HepG2 (cell line): Measurements from ENCODE around the gene MED23. TPM values are rescaled to one million over a fixed set of nuclear protein-coding genes. Genes with fewer than 3 reads are reported as not detected.

ENCODE experiments used
- GTF2F1 ChIP-seq: fragments of 150-350 bp; IDR thresholded peaks from 2 replicates; pipeline ENCODE4 v1.6.1; 2014; ENCODE audit warnings: low read length
- HOXA5 ChIP-seq: sonication (generic); formaldehyde crosslinking; IDR thresholded peaks from 2 replicates; pipeline ENCODE4 v1.4.0; 2020; ENCODE audit warnings: missing genetic modification reagents
- KLF15 ChIP-seq: sonication (generic); formaldehyde crosslinking; IDR thresholded peaks from 2 replicates; pipeline ENCODE4 v1.8.1; 2023; ENCODE audit warnings: borderline replicate concordance, mild to moderate bottlenecking, inconsistent platforms, missing genetic modification reagents, mixed read lengths
- MLLT10 ChIP-seq: sonication (generic); formaldehyde crosslinking; IDR thresholded peaks from 2 replicates; pipeline ENCODE4 v1.4.0; 2020; ENCODE audit warnings: missing genetic modification reagents
- NFIC ChIP-seq: IDR thresholded peaks from 2 replicates; pipeline ENCODE4 v1.6.1; 2012; ENCODE audit warnings: mild to moderate bottlenecking, low read length, inconsistent platforms
- PCBP1 ChIP-seq: fragments of 200-400 bp; formaldehyde crosslinking; IDR thresholded peaks from 2 replicates; pipeline ENCODE4 v1.6.1; 2017; ENCODE audit warnings: mild to moderate bottlenecking, low read depth, low read length, borderline replicate concordance
- PHF21A ChIP-seq: sonication (generic); formaldehyde crosslinking; IDR thresholded peaks from 2 replicates; pipeline ENCODE4 v1.5.0; 2020; ENCODE audit warnings: mild to moderate bottlenecking, missing genetic modification reagents
- SMC3 ChIP-seq: IDR thresholded peaks from 2 replicates; pipeline ENCODE4 v1.6.1; 2011; ENCODE audit warnings: low read length, improper control_type of control experiment
- SNAPC2 ChIP-seq: sonication (generic); formaldehyde crosslinking; IDR thresholded peaks from 2 replicates; pipeline ENCODE4 v1.8.1; 2022; ENCODE audit warnings: mild to moderate bottlenecking, missing genetic modification reagents
- ZNF121 ChIP-seq: sonication (generic); formaldehyde crosslinking; IDR thresholded peaks from 2 replicates; pipeline ENCODE4 v1.5.0; 2020; ENCODE audit warnings: mild to moderate bottlenecking, missing genetic modification reagents
- ZNF160 ChIP-seq: sonication (generic); formaldehyde crosslinking; IDR thresholded peaks from 2 replicates; pipeline ENCODE4 v1.8.0; 2022; ENCODE audit warnings: mild to moderate bottlenecking, inconsistent platforms, missing genetic modification reagents
- ZNF232 ChIP-seq: sonication (generic); formaldehyde crosslinking; IDR thresholded peaks from 2 replicates; pipeline ENCODE4 v1.4.0; 2020; ENCODE audit warnings: missing genetic modification reagents, borderline replicate concordance
- ZNF382 ChIP-seq: sonication (generic); formaldehyde crosslinking; IDR thresholded peaks from 2 replicates; pipeline ENCODE4 v1.5.0; 2020; ENCODE audit warnings: missing genetic modification reagents, mild to moderate bottlenecking, borderline replicate concordance
- ZNF547 ChIP-seq: sonication (generic); formaldehyde crosslinking; IDR thresholded peaks from 2 replicates; pipeline ENCODE4 v1.5.1; 2020; ENCODE audit warnings: mild to moderate bottlenecking, missing genetic modification reagents
- ZSCAN25 ChIP-seq: sonication (generic); formaldehyde crosslinking; IDR thresholded peaks from 2 replicates; pipeline ENCODE4 v1.8.0; 2022; ENCODE audit warnings: mild to moderate bottlenecking, missing genetic modification reagents
- polyA plus RNA-seq, 8 experiments: library from polyadenylated mRNA; depleted of rRNA in 3 of 8; stranded (reverse) in 7 of 8; unstranded in 1 of 8; fragments of >200 nt; fragmentation: Illumina TruSeq in 4 of 8; extraction: Trizol in 4 of 8; gene quantifications; 2 replicates each; pipeline versions ENCODE4 v1.2.1 to v1.2.3, GENCODE V29; 2011 to 2016; ENCODE audit warnings: low read depth in 4 of 8, missing spikeins in 1 of 8, mixed read lengths in 1 of 8; ENCODE audit not compliant: insufficient read depth in 1 of 8
- total RNA-seq, 5 experiments: library from RNA; depleted of rRNA; stranded (reverse); fragments of >200 nt; fragmentation: Illumina TruSeq; extraction: Trizol; gene quantifications; 2 replicates each; pipeline ENCODE4 v1.2.3, GENCODE V29; 2016; ENCODE audit warnings: low read depth in 1 of 5
- TF ChIP-seq, protein P1 (sequence below): sonication (generic); formaldehyde crosslinking; IDR thresholded peaks from 2 replicates; pipeline ENCODE4 v1.9.0; 2022; ENCODE audit warnings: low read depth, missing genetic modification reagents
- TF ChIP-seq, protein P2 (sequence below): sonication (generic); formaldehyde crosslinking; IDR thresholded peaks from 2 replicates; pipeline ENCODE4 v1.5.0; 2020; ENCODE audit warnings: missing genetic modification reagents
- TF ChIP-seq, protein P3 (sequence below): sonication (generic); formaldehyde crosslinking; IDR thresholded peaks from 2 replicates; pipeline ENCODE4 v1.4.0; 2020; ENCODE audit warnings: mild to moderate bottlenecking, low read depth, missing genetic modification reagents
- TF ChIP-seq, protein P4 (sequence below): sonication (generic); formaldehyde crosslinking; IDR thresholded peaks from 2 replicates; pipeline ENCODE4 v1.4.0; 2020; ENCODE audit warnings: missing genetic modification reagents
- TF ChIP-seq, protein P5 (sequence below): sonication (generic); formaldehyde crosslinking; IDR thresholded peaks from 2 replicates; pipeline ENCODE4 v1.4.0; 2020; ENCODE audit warnings: missing genetic modification reagents

Gene MED23
- total and polyA plus RNA-seq, 2 of the 13 experiments (the other 11 are each of a cell fraction or from before 2014, with no cell fraction given) = 34.9 to 50.5 TPM

DNA sequence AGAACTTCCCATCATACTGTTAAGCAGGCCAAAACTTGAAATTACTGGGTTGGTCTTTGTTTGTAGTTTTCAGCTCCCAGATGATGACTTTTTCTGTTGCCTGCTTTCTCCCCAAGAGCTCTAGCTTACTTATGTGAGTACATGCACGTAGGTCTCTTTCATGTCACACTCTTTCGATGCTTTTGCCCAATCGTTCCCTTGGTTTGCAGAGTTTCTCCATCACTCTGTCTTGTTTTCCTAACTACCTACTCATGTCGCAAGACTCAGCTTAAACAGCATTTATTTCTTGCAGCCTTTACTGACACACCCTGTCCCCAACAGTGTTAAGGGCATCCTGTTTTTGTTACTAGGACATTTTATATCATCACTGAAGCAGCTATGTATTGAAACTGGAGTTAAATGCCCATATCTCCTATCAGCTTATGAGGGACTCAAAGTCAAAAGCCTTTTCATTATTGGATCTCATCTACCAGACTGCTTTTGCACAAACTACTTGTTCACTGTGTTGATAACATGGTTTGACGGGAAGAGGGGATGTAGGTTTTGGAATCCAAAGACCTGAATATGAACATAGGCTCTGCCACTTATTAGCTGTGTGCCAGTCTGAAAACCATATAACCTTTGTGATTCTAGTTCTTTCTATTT lies 52.1 kb downstream of the MED23 start (continued):
- TF ChIP-seq, protein P1, sequence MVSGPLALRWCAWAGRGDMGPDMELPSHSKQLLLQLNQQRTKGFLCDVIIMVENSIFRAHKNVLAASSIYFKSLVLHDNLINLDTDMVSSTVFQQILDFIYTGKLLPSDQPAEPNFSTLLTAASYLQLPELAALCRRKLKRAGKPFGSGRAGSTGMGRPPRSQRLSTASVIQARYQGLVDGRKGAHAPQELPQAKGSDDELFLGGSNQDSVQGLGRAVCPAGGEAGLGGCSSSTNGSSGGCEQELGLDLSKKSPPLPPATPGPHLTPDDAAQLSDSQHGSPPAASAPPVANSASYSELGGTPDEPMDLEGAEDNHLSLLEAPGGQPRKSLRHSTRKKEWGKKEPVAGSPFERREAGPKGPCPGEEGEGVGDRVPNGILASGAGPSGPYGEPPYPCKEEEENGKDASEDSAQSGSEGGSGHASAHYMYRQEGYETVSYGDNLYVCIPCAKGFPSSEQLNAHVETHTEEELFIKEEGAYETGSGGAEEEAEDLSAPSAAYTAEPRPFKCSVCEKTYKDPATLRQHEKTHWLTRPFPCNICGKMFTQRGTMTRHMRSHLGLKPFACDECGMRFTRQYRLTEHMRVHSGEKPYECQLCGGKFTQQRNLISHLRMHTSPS = no peak
- TF ChIP-seq GTF2F1 = no peak
- TF ChIP-seq, protein P2, sequence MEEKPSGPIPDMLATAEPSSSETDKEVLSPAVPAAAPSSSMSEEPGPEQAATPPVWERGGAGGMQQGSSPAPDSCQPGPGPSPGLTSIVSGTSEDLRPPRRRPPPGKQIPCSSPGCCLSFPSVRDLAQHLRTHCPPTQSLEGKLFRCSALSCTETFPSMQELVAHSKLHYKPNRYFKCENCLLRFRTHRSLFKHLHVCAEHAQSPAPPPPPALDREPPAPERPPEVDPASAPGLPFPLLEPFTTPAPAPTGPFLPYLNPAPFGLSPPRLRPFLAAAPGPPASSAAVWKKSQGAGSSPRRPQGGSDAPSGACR (CRISPR knock-in tag) = 0 out of 2 replicates have a peak, but pooled peaks have one; percentile 19
- no peak for TF ChIP-seq KLF15 (CRISPR knock-in tag)
- no peak for TF ChIP-seq HOXA5 (CRISPR knock-in tag)
- peak; percentile 64; the same call in 1 of the 2 replicates for TF ChIP-seq PHF21A (CRISPR knock-in tag)
- TF ChIP-seq SNAPC2 (CRISPR knock-in tag) = peak; percentile 86
- TF ChIP-seq ZNF160 (CRISPR knock-in tag) = no peak
- no peak for TF ChIP-seq MLLT10 (CRISPR knock-in tag)
- TF ChIP-seq, protein P3, sequence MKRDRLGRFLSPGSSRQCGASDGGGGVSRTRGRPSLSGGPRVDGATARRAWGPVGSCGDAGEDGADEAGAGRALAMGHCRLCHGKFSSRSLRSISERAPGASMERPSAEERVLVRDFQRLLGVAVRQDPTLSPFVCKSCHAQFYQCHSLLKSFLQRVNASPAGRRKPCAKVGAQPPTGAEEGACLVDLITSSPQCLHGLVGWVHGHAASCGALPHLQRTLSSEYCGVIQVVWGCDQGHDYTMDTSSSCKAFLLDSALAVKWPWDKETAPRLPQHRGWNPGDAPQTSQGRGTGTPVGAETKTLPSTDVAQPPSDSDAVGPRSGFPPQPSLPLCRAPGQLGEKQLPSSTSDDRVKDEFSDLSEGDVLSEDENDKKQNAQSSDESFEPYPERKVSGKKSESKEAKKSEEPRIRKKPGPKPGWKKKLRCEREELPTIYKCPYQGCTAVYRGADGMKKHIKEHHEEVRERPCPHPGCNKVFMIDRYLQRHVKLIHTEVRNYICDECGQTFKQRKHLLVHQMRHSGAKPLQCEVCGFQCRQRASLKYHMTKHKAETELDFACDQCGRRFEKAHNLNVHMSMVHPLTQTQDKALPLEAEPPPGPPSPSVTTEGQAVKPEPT (CRISPR knock-in tag) = no peak
- TF ChIP-seq, protein P4, sequence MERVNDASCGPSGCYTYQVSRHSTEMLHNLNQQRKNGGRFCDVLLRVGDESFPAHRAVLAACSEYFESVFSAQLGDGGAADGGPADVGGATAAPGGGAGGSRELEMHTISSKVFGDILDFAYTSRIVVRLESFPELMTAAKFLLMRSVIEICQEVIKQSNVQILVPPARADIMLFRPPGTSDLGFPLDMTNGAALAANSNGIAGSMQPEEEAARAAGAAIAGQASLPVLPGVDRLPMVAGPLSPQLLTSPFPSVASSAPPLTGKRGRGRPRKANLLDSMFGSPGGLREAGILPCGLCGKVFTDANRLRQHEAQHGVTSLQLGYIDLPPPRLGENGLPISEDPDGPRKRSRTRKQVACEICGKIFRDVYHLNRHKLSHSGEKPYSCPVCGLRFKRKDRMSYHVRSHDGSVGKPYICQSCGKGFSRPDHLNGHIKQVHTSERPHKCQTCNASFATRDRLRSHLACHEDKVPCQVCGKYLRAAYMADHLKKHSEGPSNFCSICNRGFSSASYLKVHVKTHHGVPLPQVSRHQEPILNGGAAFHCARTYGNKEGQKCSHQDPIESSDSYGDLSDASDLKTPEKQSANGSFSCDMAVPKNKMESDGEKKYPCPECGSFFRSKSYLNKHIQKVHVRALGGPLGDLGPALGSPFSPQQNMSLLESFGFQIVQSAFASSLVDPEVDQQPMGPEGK (CRISPR knock-in tag) = no peak
- no peak for TF ChIP-seq ZSCAN25 (CRISPR knock-in tag)
- peak; percentile 50; the same call in 1 of the 2 replicates for TF ChIP-seq NFIC
- no peak for TF ChIP-seq ZNF232 (CRISPR knock-in tag)
- TF ChIP-seq ZNF121 (CRISPR knock-in tag) = no peak
- no peak for TF ChIP-seq PCBP1
- TF ChIP-seq, protein P5, sequence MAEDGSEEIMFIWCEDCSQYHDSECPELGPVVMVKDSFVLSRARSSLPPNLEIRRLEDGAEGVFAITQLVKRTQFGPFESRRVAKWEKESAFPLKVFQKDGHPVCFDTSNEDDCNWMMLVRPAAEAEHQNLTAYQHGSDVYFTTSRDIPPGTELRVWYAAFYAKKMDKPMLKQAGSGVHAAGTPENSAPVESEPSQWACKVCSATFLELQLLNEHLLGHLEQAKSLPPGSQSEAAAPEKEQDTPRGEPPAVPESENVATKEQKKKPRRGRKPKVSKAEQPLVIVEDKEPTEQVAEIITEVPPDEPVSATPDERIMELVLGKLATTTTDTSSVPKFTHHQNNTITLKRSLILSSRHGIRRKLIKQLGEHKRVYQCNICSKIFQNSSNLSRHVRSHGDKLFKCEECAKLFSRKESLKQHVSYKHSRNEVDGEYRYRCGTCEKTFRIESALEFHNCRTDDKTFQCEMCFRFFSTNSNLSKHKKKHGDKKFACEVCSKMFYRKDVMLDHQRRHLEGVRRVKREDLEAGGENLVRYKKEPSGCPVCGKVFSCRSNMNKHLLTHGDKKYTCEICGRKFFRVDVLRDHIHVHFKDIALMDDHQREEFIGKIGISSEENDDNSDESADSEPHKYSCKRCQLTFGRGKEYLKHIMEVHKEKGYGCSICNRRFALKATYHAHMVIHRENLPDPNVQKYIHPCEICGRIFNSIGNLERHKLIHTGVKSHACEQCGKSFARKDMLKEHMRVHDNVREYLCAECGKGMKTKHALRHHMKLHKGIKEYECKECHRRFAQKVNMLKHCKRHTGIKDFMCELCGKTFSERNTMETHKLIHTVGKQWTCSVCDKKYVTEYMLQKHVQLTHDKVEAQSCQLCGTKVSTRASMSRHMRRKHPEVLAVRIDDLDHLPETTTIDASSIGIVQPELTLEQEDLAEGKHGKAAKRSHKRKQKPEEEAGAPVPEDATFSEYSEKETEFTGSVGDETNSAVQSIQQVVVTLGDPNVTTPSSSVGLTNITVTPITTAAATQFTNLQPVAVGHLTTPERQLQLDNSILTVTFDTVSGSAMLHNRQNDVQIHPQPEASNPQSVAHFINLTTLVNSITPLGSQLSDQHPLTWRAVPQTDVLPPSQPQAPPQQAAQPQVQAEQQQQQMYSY (CRISPR knock-in tag) = no peak
- TF ChIP-seq SMC3 = no peak
- no peak for TF ChIP-seq ZNF547 (CRISPR knock-in tag)
- TF ChIP-seq ZNF382 (CRISPR knock-in tag) = no peak
